Measurements from ENCODE around the gene DCAF4L1.

The DCAF4L1 gene

GRCh38 chr4:41981456-41981855 lies at the start of gene DCAF4L1:
TSS of gene DCAF4L1 (plus strand) at chr4:41981756. CDS start at chr4:41981793, 37 bp downstream.
- no peak within 1 kb of the TSS for H3K4me3 ChIP-seq
- no peak within 1 kb of the TSS for H3K27ac ChIP-seq

- H3K4me3 ChIP-seq: no peak overlapping the region
- H3K27ac ChIP-seq: no peak overlapping the region
These were observed 48.6 kb upstream of the DCAF4L1 start for GRCh38 chr4:41932988-41933387.

- H3K27ac ChIP-seq: peak overlapping the region in 6 of 21 experiments; percentile 7 to 94 (median 72)
These were observed 47.5 kb upstream of the DCAF4L1 start for GRCh38 chr4:41933997-41934503.

GRCh38 chr4:41934514-41934900 lies 47.0 kb upstream of the DCAF4L1 start:
- peak overlapping the region in 10 of 21 experiments; percentile 7 to 94 (median 88) for H3K27ac ChIP-seq
- peak overlapping the region; percentile 60 to 98 (median 84) for H3K4me3 ChIP-seq

More at GRCh38 chr4:41933997-41934503, 47.5 kb upstream of the DCAF4L1 start:
- H3K4me3 ChIP-seq: peak overlapping the region in 4 of 7 experiments; percentile 60 to 98 (median 84)

- Histone ChIP-seq H3K4me3 (peak within 1 kb of the TSS; percentile 60 to 98 (median 84)), H3K27ac (peak within 1 kb of the TSS; percentile 66 to 94 (median 90))
These were observed 46.5 kb upstream of the DCAF4L1 start, which contains the start of gene TMEM33 for GRCh38 chr4:41934901-41935651. TSS of gene TMEM33 (plus strand) at chr4:41935429. CDS start at chr4:41935485, 56 bp downstream.

GRCh38 chr4:41935652-41936021 lies 45.9 kb upstream of the DCAF4L1 start:
- Histone ChIP-seq H3K4me3 (peak overlapping the region; percentile 60 to 98 (median 84)), H3K27ac (peak overlapping the region in 20 of 21 experiments; percentile 66 to 94 (median 90))

- no peak overlapping the region for H3K4me3 ChIP-seq
- peak overlapping the region in 5 of 21 experiments; percentile 6 to 52 (median 47) for H3K27ac ChIP-seq
These were observed 42.4 kb upstream of the DCAF4L1 start for GRCh38 chr4:41939016-41939626.

- no peak overlapping the region for H3K27ac ChIP-seq
These were observed 40.7 kb upstream of the DCAF4L1 start for GRCh38 chr4:41940834-41941233.

GRCh38 chr4:41943506-41943905 lies 38.0 kb upstream of the DCAF4L1 start:
- no peak overlapping the region for H3K27ac ChIP-seq
- no peak overlapping the region for H3K4me3 ChIP-seq

More at GRCh38 chr4:41940834-41941233, 40.7 kb upstream of the DCAF4L1 start:
- H3K4me3 ChIP-seq: no peak overlapping the region

GRCh38 chr4:41944089-41944488 lies 37.5 kb upstream of the DCAF4L1 start:
- Histone ChIP-seq H3K27ac (no peak overlapping the region), H3K4me3 (no peak overlapping the region)

GRCh38 chr4:41949531-41949930 lies 32.0 kb upstream of the DCAF4L1 start:
- no peak overlapping the region for H3K4me3 ChIP-seq
- H3K27ac ChIP-seq: no peak overlapping the region

- H3K27ac ChIP-seq: no peak overlapping the region
- H3K4me3 ChIP-seq: no peak overlapping the region
These were observed 23.9 kb upstream of the DCAF4L1 start for GRCh38 chr4:41957634-41958033.

- Histone ChIP-seq H3K4me3 (no peak overlapping the region), H3K27ac (no peak overlapping the region)
These were observed 18.5 kb upstream of the DCAF4L1 start for GRCh38 chr4:41963105-41963504.

- no peak overlapping the region for H3K27ac ChIP-seq
- no peak overlapping the region for H3K4me3 ChIP-seq
These were observed 17.2 kb upstream of the DCAF4L1 start for GRCh38 chr4:41964401-41964800.

GRCh38 chr4:41967392-41967791 lies 14.2 kb upstream of the DCAF4L1 start:
- Histone ChIP-seq H3K27ac (no peak overlapping the region), H3K4me3 (no peak overlapping the region)

GRCh38 chr4:41969671-41970070 lies 11.9 kb upstream of the DCAF4L1 start:
- H3K4me3 ChIP-seq: no peak overlapping the region

GRCh38 chr4:41975341-41975740 lies 6.2 kb upstream of the DCAF4L1 start:
- Histone ChIP-seq H3K4me3 (no peak overlapping the region), H3K27ac (no peak overlapping the region)

More at GRCh38 chr4:41969671-41970070, 11.9 kb upstream of the DCAF4L1 start:
- no peak overlapping the region for H3K27ac ChIP-seq

- H3K27ac ChIP-seq: no peak overlapping the region
- no peak overlapping the region for H3K4me3 ChIP-seq
These were observed 4.6 kb upstream of the DCAF4L1 start for GRCh38 chr4:41976775-41977516.

- Histone ChIP-seq H3K4me3 (no peak overlapping the region), H3K27ac (no peak overlapping the region)
These were observed 3.8 kb upstream of the DCAF4L1 start for GRCh38 chr4:41977709-41978108.

GRCh38 chr4:41982716-41983115 lies 1.2 kb downstream of the DCAF4L1 start:
- H3K27ac ChIP-seq: no peak overlapping the region
- H3K4me3 ChIP-seq: no peak overlapping the region

Measured in skin epidermis (tissue), 12 donors.